Measurements from ENCODE around the gene APC. TPM values are rescaled to one million over a fixed set of nuclear protein-coding genes. Genes with fewer than 3 reads are reported as not detected.

The APC gene
- total RNA-seq, 1 experiment from 2014 or later, result 24.0 TPM

GRCh38 chr5:112795342-112795741 lies 57.7 kb downstream of the APC start:
- H3K27ac ChIP-seq (ENCODE audit: low read depth, low read length), result no peak overlapping the region
- no TSS peak for BruUV-seq (replicated peaks)
- no peaks in the 10 kb centered on the region for H3K79me2 ChIP-seq (ENCODE audit: insufficient read depth, low read length)
- intact Hi-C loops (cut with micrococcal nuclease), result no loop called here
- RAD21 ChIA-PET (ENCODE audit: low non-redundant PET in 1 of 2, low total read pairs in 2 of 2, uncharacterized antibody in 2 of 2, unreplicated experiment in 2 of 2), result no interaction called here
- H3K9ac ChIP-seq (ENCODE audit: low read length), result no peak overlapping the region
- POLR2A ChIA-PET, result no interaction called here
- no peaks in the 10 kb centered on the region for H3K4me1 ChIP-seq (ENCODE audit: control insufficient read depth in 1 of 2, insufficient read depth in 2 of 2, low read length in 2 of 2)
- no peaks in the 10 kb centered on the region for H3K9me2 ChIP-seq (ENCODE audit: insufficient read depth)
- H3K36me3 ChIP-seq (ENCODE audit: control insufficient read depth in 1 of 2, insufficient read depth in 2 of 2, low read length in 2 of 2), result 0 out of 4 replicates have a peak, but pooled peaks cover 0 to 2% of the 10 kb centered on the region in 2 experiments
- no peaks in the 10 kb centered on the region for H3K9me3 ChIP-seq (ENCODE audit: control insufficient read depth in 1 of 2, insufficient read depth in 1 of 2, low read depth in 1 of 2, low read length in 2 of 2)
- CTCF ChIA-PET, result no interaction called here
- H3K4me3 ChIP-seq (replicated peaks in 1 of 2; ENCODE audit: low read depth in 1 of 2, low read length in 2 of 2), result no peak overlapping the region
- ATAC-seq (no peak), DNase-seq (ENCODE audit: low read depth, low spot score) (no peak)
- H4K20me1 ChIP-seq (ENCODE audit: insufficient read depth), result no peaks in the 10 kb centered on the region
- no peak overlapping the region for H2AFZ ChIP-seq (ENCODE audit: low read depth, low read length, poor library complexity, severe bottlenecking)
- no peaks in the 10 kb centered on the region for H3K27me3 ChIP-seq (ENCODE audit: insufficient read depth, low read length)
- H3K4me2 ChIP-seq (ENCODE audit: low read length), result no peak overlapping the region
- TF ChIP-seq ATF3 (IDR thresholded peaks at IDR 0.05) (no peak), SP1 (IDR thresholded peaks at IDR 0.05; ENCODE audit: low read depth) (no peak), EZH2phosphoT487 (IDR thresholded peaks at IDR 0.05; ENCODE audit: borderline replicate concordance) (no peak), ZNF274 (IDR thresholded peaks at IDR 0.05; ENCODE audit: low read depth, low read length) (no peak), CEBPB (IDR thresholded peaks at IDR 0.05; ENCODE audit: low read depth) (no peak), ELF1 (IDR thresholded peaks at IDR 0.05; ENCODE audit: borderline replicate concordance, low read depth) (no peak), EGR1 (IDR thresholded peaks at IDR 0.05; ENCODE audit: low read depth) (no peak)
- TF ChIP-seq, protein P1, sequence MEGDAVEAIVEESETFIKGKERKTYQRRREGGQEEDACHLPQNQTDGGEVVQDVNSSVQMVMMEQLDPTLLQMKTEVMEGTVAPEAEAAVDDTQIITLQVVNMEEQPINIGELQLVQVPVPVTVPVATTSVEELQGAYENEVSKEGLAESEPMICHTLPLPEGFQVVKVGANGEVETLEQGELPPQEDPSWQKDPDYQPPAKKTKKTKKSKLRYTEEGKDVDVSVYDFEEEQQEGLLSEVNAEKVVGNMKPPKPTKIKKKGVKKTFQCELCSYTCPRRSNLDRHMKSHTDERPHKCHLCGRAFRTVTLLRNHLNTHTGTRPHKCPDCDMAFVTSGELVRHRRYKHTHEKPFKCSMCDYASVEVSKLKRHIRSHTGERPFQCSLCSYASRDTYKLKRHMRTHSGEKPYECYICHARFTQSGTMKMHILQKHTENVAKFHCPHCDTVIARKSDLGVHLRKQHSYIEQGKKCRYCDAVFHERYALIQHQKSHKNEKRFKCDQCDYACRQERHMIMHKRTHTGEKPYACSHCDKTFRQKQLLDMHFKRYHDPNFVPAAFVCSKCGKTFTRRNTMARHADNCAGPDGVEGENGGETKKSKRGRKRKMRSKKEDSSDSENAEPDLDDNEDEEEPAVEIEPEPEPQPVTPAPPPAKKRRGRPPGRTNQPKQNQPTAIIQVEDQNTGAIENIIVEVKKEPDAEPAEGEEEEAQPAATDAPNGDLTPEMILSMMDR (IDR thresholded peaks at IDR 0.05 in 2 of 3, conservative IDR thresholded peaks at IDR 0.05 in 1 of 3; ENCODE audit: borderline replicate concordance in 1 of 3, insufficient read depth in 1 of 3, low read depth in 2 of 3, low read length in 2 of 3), result no peak
